ENCODE results near the gene ARHGAP10. TPM values are rescaled to one million over a fixed set of nuclear protein-coding genes. Genes with fewer than 3 reads are reported as not detected.

Gene ARHGAP10
- total RNA-seq, 2 donors from 2014 or later = 23.9 to 28.7 TPM

- no peak overlapping the region for H3K27ac ChIP-seq
- ATAC-seq (no peak), DNase-seq (no peak)
- H3K9me3 ChIP-seq = no peaks in the 10 kb centered on the region
- H3K4me3 ChIP-seq = no peak overlapping the region
- WGBS, 2 donors = 42 to 66% methylated on average over 3 of the region's 3 CpGs
- intact Hi-C loops (cut with DNase I) = loop anchor here (5.0 kb wide), 1 partner anchor 156 kb away; no protein-coding TSS in a partner anchor
- H3K27me3 ChIP-seq = no peaks in the 10 kb centered on the region
- H3K36me3 ChIP-seq (replicated peaks in 1 of 2; ENCODE audit: insufficient read depth in 1 of 2, low read depth in 2 of 2) = no peaks in the 10 kb centered on the region
- peaks cover 15% of the 10 kb centered on the region for H3K4me1 ChIP-seq
- no peak for TF ChIP-seq POLR2A (IDR thresholded peaks at IDR 0.05)
- no peak for TF ChIP-seq CTCF (IDR thresholded peaks at IDR 0.05)
Measured at GRCh38 chr4:147863111-147863747, 131.3 kb downstream of the ARHGAP10 start.

- Histone ChIP-seq H3K36me3 (replicated peaks in 1 of 2; ENCODE audit: insufficient read depth in 1 of 2, low read depth in 2 of 2) (no peaks in the 10 kb centered on the region), H3K27ac (no peak overlapping the region), H3K4me1 (peaks cover 15% of the 10 kb centered on the region), H3K4me3 (no peak overlapping the region), H3K27me3 (no peaks in the 10 kb centered on the region), H3K9me3 (no peaks in the 10 kb centered on the region)
- intact Hi-C loops (cut with DNase I) = loop anchor here (5.0 kb wide), 1 partner anchor 157 kb away; no protein-coding TSS in a partner anchor
- 95 to 97% methylated on average over 10 of the region's 10 CpGs for WGBS, 2 donors
- DNase-seq (no peak), ATAC-seq (no peak)
- TF ChIP-seq CTCF (IDR thresholded peaks at IDR 0.05) (no peak), POLR2A (IDR thresholded peaks at IDR 0.05) (no peak)
Measured at GRCh38 chr4:147863808-147864472, 132.1 kb downstream of the ARHGAP10 start.

- WGBS, 2 donors = 26 to 31% methylated on average over 5 of the region's 5 CpGs
- ATAC-seq (no peak), DNase-seq (no peak)
- no peak overlapping the region for H3K4me3 ChIP-seq
- H3K36me3 ChIP-seq (replicated peaks in 1 of 2; ENCODE audit: insufficient read depth in 1 of 2, low read depth in 2 of 2) = no peaks in the 10 kb centered on the region
- H3K27ac ChIP-seq = no peak overlapping the region
- no peaks in the 10 kb centered on the region for H3K9me3 ChIP-seq
- intact Hi-C loops (cut with DNase I) = loop anchor here (5.0 kb wide), 1 partner anchor 157 kb away; no protein-coding TSS in a partner anchor
- peaks cover 15% of the 10 kb centered on the region for H3K4me1 ChIP-seq
- H3K27me3 ChIP-seq = no peaks in the 10 kb centered on the region
- no peak for TF ChIP-seq POLR2A (IDR thresholded peaks at IDR 0.05)
- no peak for TF ChIP-seq CTCF (IDR thresholded peaks at IDR 0.05)
Measured at GRCh38 chr4:147864607-147865006, 132.7 kb downstream of the ARHGAP10 start.

- no peak for TF ChIP-seq POLR2A (IDR thresholded peaks at IDR 0.05)
Measured at GRCh38 chr4:147865926-147866325, 134.0 kb downstream of the ARHGAP10 start.

GRCh38 chr4:147866532-147867271 lies 134.8 kb downstream of the ARHGAP10 start:
- intact Hi-C loops (cut with DNase I) = no loop called here
- ATAC-seq (peak; percentile 95), DNase-seq (peak; percentile 94 to 97 (median 95))
- 23% methylated on average over 2 of the region's 2 CpGs for WGBS, 2 donors
- Histone ChIP-seq H3K27ac (no peak overlapping the region), H3K36me3 (replicated peaks in 1 of 2; ENCODE audit: insufficient read depth in 1 of 2, low read depth in 2 of 2) (no peaks in the 10 kb centered on the region), H3K9me3 (no peaks in the 10 kb centered on the region), H3K27me3 (no peaks in the 10 kb centered on the region), H3K4me1 (peaks cover 15% of the 10 kb centered on the region), H3K4me3 (no peak overlapping the region)
- TF ChIP-seq CTCF (IDR thresholded peaks at IDR 0.05) (peak; percentile 96 to 100 (median 100)), POLR2A (IDR thresholded peaks at IDR 0.05) (no peak)

More at GRCh38 chr4:147865926-147866325, 134.0 kb downstream of the ARHGAP10 start:
- no peak for DNase-seq
- Histone ChIP-seq H3K9me3 (no peaks in the 10 kb centered on the region), H3K4me1 (peaks cover 15% of the 10 kb centered on the region), H3K36me3 (replicated peaks in 1 of 2; ENCODE audit: insufficient read depth in 1 of 2, low read depth in 2 of 2) (no peaks in the 10 kb centered on the region), H3K27ac (no peak overlapping the region), H3K27me3 (no peaks in the 10 kb centered on the region), H3K4me3 (no peak overlapping the region)
- ATAC-seq = no peak
- intact Hi-C loops (cut with DNase I) = no loop called here
- 69 to 70% methylated on average over 3 of the region's 3 CpGs for WGBS, 2 donors
